Cardiac fibroblast (primary cell): ENCODE results near the gene RNF223.

Experiments
- DNase-seq, 2 donors: peaks; one replicate each; pipeline versions ENCODE4 v3.0.0 to v3.0.0-alpha.2; 2010; ENCODE audit warnings: low read depth in 2 of 2
- H3K4me3 ChIP-seq, 2 donors: replicated peaks in 1 of 2; 1 replicate in 1 of 2; 2 replicates in 1 of 2; pipeline ENCODE4 v1.5.1; 2011; ENCODE audit warnings: low read depth in 2 of 2, low read length in 2 of 2, mild to moderate bottlenecking in 2 of 2, moderate library complexity in 1 of 2
- CTCF ChIP-seq: IDR thresholded peaks from one replicate; pipeline ENCODE4 v1.5.1; 2011; ENCODE audit warnings: low read depth, mild to moderate bottlenecking, low read length, inconsistent platforms

The RNF223 gene

GRCh38 chr1:1065265-1065939 is 8.7 kb downstream of the RNF223 start:
- no peak for TF ChIP-seq CTCF
- no peak overlapping the region for H3K4me3 ChIP-seq
- no peak for DNase-seq

- peak; percentile 68 for TF ChIP-seq CTCF
- DNase-seq = peak; percentile 81 to 82
- no peak overlapping the region for H3K4me3 ChIP-seq
Observed at GRCh38 chr1:1063945-1064831, 9.9 kb downstream of the RNF223 start.

- DNase-seq = no peak
- no peak overlapping the region for H3K4me3 ChIP-seq
- TF ChIP-seq CTCF = no peak
Observed at GRCh38 chr1:1063261-1063944, 10.7 kb downstream of the RNF223 start.

- no peak for TF ChIP-seq CTCF
- H3K4me3 ChIP-seq = no peak overlapping the region
- DNase-seq = peak in 1 of 2 donors; percentile 32
Observed at GRCh38 chr1:1062348-1063163, 11.6 kb downstream of the RNF223 start.

GRCh38 chr1:1061682-1062345 is 12.3 kb downstream of the RNF223 start:
- H3K4me3 ChIP-seq = no peak overlapping the region
- no peak for TF ChIP-seq CTCF
- DNase-seq = no peak
